GM18502 (cell line): ENCODE results near the gene TPM4.
A peak's percentile ranks its signal among the peaks of the same experiment; 100 is the strongest.
"Not testable (repeated sequence)": the region's sequence is repeated elsewhere in the genome, so short reads cannot be mapped to it uniquely, and the experiment has no call there.

ENCODE experiments used
- ATAC-seq: cut with Tn5 transposase; IDR thresholded peaks from one replicate; pipeline ENCODE4 v1.9.1; 2021; ENCODE audit warnings: mild to moderate bottlenecking; ENCODE audit not compliant: unreplicated experiment, poor library complexity

TPM4 gene

DNA sequence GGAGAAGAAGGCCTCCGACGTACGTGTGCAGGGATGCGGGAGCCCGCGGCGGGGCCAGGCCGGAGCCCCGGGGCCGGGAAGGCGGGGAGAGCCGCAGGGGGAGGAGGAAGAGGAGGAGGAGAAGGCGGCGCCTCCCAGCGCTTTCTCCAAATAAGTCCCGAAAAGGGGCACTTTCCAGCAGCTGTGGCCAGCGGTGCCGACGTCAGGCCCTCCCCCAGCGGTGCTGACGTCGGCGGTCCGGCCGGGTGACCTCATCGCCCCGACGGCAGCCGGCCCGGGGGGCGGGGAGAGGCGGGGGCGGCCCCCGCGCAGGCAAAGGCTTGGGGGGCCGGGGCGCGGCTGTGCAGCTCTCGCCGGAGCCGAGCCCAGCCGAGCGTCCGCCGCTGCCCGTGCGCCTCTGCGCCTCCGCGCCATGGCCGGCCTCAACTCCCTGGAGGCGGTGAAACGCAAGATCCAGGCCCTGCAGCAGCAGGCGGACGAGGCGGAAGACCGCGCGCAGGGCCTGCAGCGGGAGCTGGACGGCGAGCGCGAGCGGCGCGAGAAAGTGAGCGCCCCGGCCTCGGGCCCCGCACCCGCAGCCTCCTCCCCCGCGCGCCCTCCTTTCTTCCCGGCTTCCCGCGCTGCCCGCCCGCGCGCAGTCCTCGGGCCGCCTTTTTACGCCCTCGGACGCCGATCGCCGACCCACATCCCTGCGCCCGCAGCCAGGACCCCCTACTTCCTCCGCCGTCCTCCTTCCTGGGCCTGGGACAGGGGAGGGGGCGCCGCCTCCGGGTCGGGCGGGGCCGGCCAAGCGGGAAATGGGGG lies at the start of gene TPM4:
TSS of gene TPM4 (plus strand) at position 342 of the 804 bp plus-strand sequence. CDS start at position 413, 71 bp downstream.
- ATAC-seq: peak; percentile 58

DNA sequence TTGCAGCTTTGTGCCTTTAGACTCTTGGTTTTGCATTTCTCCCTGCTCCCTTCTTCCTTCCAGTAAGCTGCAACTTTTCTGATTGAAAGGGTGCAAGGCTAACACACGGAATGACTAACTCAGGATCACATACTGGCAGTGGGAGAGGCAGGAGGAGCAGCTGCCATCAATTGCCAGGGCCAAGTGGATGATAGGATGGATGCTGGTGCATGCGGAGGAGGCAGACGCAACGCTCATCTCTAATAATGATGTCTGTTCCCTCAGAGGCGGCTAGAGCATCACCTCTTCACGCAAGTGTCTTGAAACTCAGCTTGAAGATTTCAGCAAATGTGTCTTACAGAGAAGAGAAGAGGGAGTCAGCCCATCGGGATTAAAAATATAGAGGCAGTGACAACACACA lies 49.5 kb upstream of the TPM4 start:
- no peak for ATAC-seq

- ATAC-seq: no peak
Measured at GRCh38 chr19:16027528-16027927, 48.8 kb upstream of the TPM4 start.

GRCh38 chr19:16030155-16030554 lies 46.1 kb upstream of the TPM4 start:
- ATAC-seq: not testable (repeated sequence)

GRCh38 chr19:16030964-16031871 lies 45.1 kb upstream of the TPM4 start:
- ATAC-seq: no peak

GRCh38 chr19:16031872-16032200 lies 44.5 kb upstream of the TPM4 start:
- no peak for ATAC-seq

DNA sequence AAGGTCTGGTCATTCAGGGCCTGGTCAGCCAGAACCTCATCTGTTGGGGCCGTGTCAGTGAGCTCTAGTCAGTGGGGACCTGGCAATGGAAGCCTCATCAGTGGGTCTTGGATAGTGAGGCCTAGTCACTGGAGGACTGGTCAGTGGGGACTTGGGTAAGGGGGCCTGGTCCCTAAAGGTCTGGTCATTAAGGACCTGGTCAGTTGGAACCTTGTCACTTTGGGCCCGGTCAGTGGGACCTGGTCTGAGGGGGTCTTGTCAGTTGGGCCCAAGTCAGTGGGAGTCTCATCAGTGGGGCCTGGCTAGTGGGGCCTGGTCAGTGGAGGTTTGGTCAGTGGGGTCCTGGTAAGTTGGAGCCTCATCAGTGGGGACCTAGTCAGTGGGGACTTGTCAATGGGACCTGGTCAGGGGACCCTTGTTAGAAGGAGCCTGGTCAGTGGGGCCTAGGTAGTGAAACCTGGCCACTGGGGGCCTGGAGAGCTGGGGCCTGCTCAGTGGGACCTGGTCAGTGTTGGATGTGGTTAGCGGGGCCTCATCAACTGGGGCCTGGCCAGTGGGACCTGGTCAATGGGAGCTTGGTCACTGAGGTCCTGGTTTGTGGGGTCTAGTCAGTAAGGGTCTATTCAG lies 43.7 kb upstream of the TPM4 start:
- no peak for ATAC-seq

DNA sequence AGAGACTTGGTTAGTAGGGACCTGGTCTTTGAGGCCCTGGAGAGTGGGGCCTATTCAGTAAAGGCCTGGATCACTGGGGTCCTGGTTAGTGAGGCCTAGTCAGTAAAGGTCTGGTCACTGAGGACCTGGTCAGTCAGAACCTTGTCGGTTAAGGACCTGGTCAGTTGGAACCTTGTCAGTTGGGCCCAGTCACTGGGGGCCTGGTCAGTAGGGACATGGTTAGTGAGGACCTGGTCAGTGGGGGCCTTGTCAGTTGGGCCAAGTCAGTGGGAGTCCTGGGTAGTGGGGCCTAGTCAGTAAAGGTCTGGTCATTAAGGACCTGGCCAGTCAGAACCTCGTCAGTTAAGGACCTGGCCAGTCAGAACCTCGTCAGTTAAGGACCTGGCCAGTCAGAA lies 43.2 kb upstream of the TPM4 start:
- ATAC-seq: no peak

DNA sequence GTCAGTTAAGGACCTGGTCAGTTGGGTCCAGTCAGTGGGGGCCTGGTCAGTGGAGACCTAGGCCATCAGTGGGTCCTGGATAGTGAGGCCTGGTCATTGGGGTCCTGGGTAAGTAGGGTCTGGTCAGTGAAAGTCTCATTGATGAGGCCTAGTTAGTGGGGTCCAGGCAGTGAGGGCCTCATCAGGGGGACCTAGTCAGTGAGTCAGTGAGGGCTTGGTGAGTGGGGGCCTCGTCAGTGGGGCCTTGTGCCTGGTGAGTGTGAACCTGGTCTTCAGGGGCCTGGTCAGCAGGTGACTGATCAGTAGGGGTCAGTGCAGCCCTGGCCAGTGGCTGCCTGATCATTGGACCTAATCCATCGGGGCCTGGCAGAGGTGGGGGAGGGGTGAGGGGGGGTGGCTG lies 42.6 kb upstream of the TPM4 start:
- ATAC-seq: no peak

DNA sequence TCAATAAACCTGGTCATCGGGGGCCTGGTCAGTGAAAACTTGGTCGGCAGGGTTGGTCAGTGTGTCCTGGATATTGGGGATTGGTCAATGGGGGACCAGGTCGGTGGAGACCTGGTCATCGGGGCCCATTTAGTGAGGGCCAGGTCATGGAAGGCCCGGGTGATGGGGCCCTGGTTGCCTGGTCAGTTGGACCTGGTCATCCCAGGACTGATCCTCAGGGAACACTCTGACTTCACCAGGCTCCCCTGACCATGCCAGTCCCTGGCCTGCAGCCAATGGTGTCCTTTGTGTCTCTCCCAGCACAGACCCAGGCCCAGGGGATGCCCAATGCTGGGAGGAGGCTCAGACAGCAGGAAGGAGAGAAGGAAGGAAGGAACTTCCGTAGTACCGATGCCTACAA lies 42.1 kb upstream of the TPM4 start:
- ATAC-seq: no peak

- ATAC-seq: no peak
Measured at GRCh38 chr19:16034958-16035560, 41.2 kb upstream of the TPM4 start.

DNA sequence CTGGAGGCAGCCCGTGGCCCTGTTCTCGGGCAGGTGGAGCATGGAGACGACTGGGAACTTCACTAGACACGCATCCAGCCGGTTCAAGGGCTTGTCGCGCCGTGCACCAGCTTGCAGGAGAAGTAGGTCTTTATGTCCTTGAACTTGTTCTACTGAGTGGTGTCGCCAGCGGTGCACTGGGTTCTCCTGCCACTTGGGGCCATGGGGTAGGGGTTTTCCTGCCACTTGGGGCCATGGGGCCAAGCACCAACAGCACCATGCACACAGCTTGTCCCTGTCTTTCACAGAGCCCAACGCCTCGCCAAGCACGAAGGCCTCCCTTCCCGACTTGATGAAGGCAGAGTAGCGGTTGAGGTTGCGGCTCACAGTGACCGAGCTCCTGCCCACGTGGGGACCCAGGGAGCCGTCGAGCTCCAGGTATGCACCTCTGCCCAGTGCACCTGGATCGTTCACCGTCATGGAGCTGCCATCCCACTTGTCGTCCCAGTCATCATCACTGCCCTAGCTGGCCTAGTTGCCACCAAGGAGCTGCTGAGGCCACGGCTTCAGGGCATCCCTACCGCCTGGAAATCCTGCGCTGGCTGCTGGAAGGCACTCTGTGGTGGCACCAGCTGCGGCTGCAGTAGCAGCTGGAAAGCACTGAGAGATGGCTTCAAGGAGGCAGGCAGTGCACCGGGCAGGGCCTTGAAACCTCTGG lies 40.5 kb upstream of the TPM4 start:
- no peak for ATAC-seq

GRCh38 chr19:16036397-16036925 lies 39.8 kb upstream of the TPM4 start:
- ATAC-seq: no peak

DNA sequence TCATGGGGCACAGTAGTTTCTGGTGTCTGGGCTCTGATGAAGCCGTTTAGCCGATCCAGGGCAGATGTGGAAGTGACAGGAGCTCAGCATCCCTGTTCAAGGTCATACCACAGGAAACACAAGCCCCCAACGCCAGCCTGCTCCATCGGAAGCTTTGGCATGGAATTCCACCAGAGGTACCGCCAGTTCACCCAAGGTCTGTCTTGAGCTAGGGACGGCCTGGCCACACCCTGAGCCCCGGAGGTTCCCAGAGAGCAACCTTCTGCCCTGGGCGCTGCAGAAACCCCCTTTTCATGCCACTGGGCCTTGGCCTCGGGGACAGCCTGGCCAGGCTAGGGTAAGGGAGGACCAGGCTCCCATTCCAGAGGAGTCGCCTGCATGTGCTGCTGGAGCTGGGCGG lies 39.4 kb upstream of the TPM4 start:
- ATAC-seq: no peak

DNA sequence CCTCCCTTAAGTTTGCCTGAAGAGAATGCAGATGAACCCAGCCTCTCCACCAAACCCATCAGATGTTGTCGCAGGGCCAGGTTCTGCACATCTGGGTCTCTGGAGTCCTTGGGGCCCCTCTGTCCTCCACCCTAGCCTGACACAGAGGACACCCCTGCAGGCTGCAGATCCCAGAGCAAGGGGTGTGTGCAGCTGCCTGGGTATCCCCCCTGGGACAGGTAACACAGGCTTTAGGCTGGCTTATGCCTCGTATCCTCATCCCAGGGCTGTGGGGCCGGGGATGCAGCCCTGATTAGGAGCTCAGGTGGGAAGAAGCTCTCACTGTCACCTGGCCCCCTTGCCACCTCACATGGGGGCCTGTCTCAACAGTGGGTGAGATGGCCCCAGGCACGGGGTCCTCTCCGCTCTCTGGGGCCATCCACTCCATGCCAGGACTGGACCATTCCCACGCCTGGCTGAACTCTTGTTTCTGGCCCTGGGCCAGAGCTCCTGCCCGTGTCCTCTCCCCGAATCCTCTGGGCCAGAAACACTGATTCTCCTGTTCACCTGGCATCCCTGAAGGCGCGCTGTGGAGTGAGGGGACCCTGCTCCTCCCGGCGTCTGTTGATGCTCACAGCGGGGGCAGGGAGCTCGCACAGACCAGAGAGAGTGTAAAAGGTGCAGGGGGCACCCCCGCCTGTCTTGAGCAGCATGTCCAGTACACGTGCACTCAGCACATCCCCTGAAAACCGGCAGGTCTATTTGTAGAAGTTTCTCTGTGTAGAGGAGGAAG lies 38.7 kb upstream of the TPM4 start:
- ATAC-seq: no peak

DNA sequence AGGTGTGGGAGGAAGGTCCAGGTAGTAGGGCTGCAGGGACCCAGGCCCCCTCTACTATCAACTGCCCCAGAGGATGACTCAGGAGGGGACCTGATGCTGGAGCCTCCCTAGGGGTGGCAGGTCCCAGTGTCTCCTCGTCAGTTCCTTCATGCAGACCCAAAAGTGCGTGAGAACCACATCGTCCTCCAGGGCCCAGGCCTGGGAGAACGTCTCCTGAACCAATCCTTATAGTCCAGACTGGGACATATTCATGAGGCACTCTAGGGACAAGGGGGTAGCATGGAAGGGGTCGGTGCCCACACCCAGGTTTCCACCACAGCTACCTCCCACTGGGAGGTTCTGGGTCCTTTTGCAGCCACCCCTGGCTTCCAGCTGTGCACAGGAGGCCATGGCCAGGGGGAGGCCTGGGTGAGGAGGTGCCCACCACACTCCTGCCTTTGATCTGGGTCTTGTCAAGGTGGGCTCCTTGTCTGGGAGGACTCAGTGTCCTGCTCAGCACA lies 38.0 kb upstream of the TPM4 start:
- ATAC-seq: no peak

- no peak for ATAC-seq
Measured at GRCh38 chr19:16039081-16039480, 37.2 kb upstream of the TPM4 start.

- ATAC-seq: no peak
Measured at GRCh38 chr19:16039545-16039944, 36.8 kb upstream of the TPM4 start.

GRCh38 chr19:16040642-16041041 lies 35.7 kb upstream of the TPM4 start:
- no peak for ATAC-seq
